ENCODE results near the gene KEAP1.
"Not testable (repeated sequence)": the region's sequence is repeated elsewhere in the genome, so short reads cannot be mapped to it uniquely, and the experiment has no call there.

Gene KEAP1

GRCh38 chr19:10499550-10500246 is 3.5 kb downstream of the KEAP1 start:
- DNase-seq (ENCODE audit: low read depth, low spot score) = no peak

- DNase-seq (ENCODE audit: low read depth, low spot score) = no peak
Measured at GRCh38 chr19:10497371-10497770, 5.8 kb downstream of the KEAP1 start.

- no peak for DNase-seq (ENCODE audit: low read depth, low spot score)
Measured at GRCh38 chr19:10491472-10492047, 11.6 kb downstream of the KEAP1 start.

- no peak for DNase-seq (ENCODE audit: low read depth, low spot score)
Measured at GRCh38 chr19:10486551-10486950, 16.6 kb downstream of the KEAP1 start.

- peak; percentile 75 for DNase-seq (ENCODE audit: low read depth, low spot score)
Measured at GRCh38 chr19:10478903-10479384, 24.2 kb downstream of the KEAP1 start.

- no peak for DNase-seq (ENCODE audit: low read depth, low spot score)
Measured at GRCh38 chr19:10478476-10478875, 24.7 kb downstream of the KEAP1 start.

GRCh38 chr19:10474962-10475451 is 28.1 kb downstream of the KEAP1 start:
- DNase-seq (ENCODE audit: low read depth, low spot score) = no peak

- no peak for DNase-seq (ENCODE audit: low read depth, low spot score)
Measured at GRCh38 chr19:10473192-10473591, 30.0 kb downstream of the KEAP1 start.

GRCh38 chr19:10471909-10472308 is 31.2 kb downstream of the KEAP1 start:
- DNase-seq (ENCODE audit: low read depth, low spot score) = no peak

- no peak for DNase-seq (ENCODE audit: low read depth, low spot score)
Measured at GRCh38 chr19:10468133-10468532, 35.0 kb downstream of the KEAP1 start.

GRCh38 chr19:10467104-10467706 is 36.0 kb downstream of the KEAP1 start:
- DNase-seq (ENCODE audit: low read depth, low spot score) = no peak

GRCh38 chr19:10464456-10464855 is 38.7 kb downstream of the KEAP1 start:
- no peak for DNase-seq (ENCODE audit: low read depth, low spot score)

- DNase-seq (ENCODE audit: low read depth, low spot score) = no peak
Measured at GRCh38 chr19:10462557-10462956, 40.6 kb downstream of the KEAP1 start.

GRCh38 chr19:10462042-10462441 is 41.1 kb downstream of the KEAP1 start:
- DNase-seq (ENCODE audit: low read depth, low spot score) = not testable (repeated sequence)

GRCh38 chr19:10461047-10461949 is 41.9 kb downstream of the KEAP1 start:
- DNase-seq (ENCODE audit: low read depth, low spot score) = peak; percentile 70

GRCh38 chr19:10460714-10461046 is 42.5 kb downstream of the KEAP1 start:
- no peak for DNase-seq (ENCODE audit: low read depth, low spot score)

GRCh38 chr19:10458733-10459132 is 44.4 kb downstream of the KEAP1 start:
- DNase-seq (ENCODE audit: low read depth, low spot score) = not testable (repeated sequence)

GRCh38 chr19:10454267-10454666 is 48.9 kb downstream of the KEAP1 start:
- no peak for DNase-seq (ENCODE audit: low read depth, low spot score)

- no peak for DNase-seq (ENCODE audit: low read depth, low spot score)
Measured at GRCh38 chr19:10453852-10454251, 49.3 kb downstream of the KEAP1 start.

- DNase-seq (ENCODE audit: low read depth, low spot score) = no peak
Measured at GRCh38 chr19:10452726-10453618, 50.2 kb downstream of the KEAP1 start.

Measured in smooth muscle cell of the brain vasculature (primary cell).